HG02571 (cell line): ENCODE data around the gene ACOT8.
"Not testable (repeated sequence)": the region's sequence is repeated elsewhere in the genome, so short reads cannot be mapped to it uniquely, and the experiment has no call there.

Source experiments
- ATAC-seq: cut with Tn5 transposase; IDR thresholded peaks from one replicate; pipeline ENCODE4 v1.9.1; 2021; ENCODE audit warnings: mild to moderate bottlenecking, moderate library complexity; ENCODE audit not compliant: unreplicated experiment

Gene ACOT8

GRCh38 chr20:45832619-45833018 is 24.6 kb downstream of the ACOT8 start:
- ATAC-seq = no peak

DNA sequence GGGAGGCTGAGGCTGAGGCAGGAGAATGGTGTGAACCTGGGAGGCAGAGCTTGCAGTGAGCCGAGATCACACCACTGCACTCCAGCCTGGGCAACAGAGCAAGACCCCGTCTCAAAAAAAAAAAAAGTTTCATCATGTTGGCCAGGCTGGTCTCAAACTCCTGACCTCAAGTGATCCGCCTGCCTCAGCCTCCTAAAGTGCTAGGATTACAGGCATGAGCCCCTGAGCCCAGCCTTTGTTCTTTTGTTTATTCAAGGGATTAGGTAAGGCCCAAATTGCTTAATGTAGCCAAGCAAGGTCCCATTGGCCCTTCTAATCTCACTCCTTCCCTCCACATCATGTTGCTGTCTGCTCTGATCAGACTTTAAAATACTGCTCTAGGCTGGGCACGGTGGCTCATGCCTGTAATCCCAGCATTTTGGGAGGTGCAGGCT is 27.5 kb downstream of the ACOT8 start:
- not testable (repeated sequence) for ATAC-seq

DNA sequence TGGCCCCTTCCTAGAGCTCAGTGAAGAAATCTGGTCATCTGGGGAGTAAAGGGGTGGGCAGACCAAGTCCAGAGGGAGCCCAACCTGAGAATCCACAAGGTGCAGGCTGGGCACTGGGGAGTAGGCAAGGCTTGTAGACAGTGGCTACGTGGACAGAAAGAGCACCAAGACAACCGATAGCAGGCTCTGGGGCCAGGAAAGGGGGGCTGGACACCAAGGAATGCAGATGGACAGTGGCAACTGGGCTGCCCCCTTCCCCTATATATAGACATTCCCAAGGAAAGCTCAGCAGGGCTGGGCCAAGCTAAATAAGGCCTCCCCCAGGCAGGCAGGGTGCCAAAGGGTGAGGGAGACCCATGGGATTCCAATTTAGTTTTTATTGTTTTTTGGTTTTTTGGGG is 28.6 kb downstream of the ACOT8 start:
- ATAC-seq = no peak

DNA sequence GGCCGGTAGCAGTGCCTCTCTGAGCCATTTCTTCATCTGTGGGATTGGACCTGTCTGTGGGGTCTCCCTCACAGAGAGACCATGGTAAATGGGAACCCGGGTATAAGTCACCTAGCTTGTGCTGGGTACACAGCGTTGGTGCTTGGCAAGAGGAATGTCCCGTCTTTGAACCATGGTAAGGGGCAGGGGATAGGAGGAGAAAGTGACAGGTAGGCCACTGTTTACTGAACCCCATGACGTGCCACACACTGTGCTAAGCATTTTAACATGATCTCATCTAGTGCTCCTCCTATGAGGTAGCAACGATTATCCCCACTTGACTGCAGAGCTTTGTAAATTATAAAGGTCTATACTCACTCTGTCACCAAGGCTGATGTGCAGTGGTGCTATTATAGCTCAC is 29.5 kb downstream of the ACOT8 start:
- ATAC-seq = no peak

DNA sequence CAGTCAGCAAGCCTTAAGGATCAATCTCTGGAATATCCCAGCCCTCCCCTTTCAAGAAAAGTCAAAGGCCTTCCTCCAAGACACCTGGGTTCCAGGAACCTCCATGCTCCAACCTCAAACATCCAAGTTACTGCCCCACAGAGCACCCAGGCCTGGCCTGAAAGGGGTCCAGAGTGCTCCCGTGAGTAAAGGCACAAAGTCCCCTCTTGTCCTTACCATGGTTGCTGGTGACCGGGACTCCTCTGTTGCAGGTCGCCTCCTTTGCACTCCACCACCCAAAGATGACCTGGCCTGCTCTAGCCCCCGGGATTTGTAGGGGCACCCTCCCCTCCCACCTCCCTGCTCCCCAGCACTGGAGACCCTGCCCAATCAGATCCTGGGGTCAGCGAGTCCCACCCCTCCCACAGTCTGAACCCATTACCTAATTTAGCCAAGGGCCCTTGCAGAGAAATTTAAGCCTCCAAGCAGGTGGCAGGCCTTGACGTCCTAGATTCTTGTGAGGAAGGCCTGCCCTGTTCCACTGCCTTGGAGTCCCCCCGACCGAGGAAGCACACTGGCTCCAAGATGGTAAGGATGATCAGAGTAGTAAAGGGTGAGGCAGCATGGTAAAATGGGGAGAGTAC is 30.1 kb downstream of the ACOT8 start, which contains the start of gene TNNC2:
TNNC2 (minus strand) TSS at position 283 of the 623 bp plus-strand sequence; CDS start at position 219, 64 bp downstream.
- no peak for ATAC-seq

DNA sequence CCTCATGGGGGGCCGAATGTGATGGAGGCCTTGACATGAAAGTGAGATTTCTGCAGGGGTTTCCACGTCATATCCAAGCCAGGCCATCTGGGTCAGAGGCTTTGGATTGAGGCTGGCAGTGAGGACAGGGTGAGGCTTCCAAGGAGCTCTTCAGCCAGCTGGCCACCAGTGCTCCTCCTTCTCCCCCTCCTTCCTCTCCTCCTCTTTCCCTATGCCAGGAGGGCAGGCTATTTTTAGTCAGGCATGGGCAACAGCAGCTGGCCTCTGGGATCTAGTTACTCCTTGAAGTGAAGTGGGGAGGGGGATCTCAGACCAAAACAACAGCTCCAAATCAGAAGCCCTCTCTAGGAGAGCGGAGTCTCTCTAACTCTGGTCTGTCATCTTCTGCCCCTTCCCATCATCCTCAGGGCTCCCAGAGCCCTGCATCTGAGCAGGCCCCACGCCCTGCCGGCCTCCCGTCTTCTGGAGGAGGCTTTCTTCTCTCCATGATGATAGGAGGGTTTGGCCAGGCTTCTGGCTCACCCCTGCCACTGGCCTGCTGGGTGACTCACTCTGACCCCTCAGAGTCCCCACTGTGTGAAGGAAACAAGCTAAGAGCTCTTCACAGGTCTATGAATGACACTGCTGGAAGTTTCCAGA is 30.7 kb downstream of the ACOT8 start:
- no peak for ATAC-seq

GRCh38 chr20:45823949-45824835 is 33.0 kb downstream of the ACOT8 start:
- ATAC-seq = no peak

- no peak for ATAC-seq
These were observed 34.3 kb downstream of the ACOT8 start for GRCh38 chr20:45822857-45823256.

DNA sequence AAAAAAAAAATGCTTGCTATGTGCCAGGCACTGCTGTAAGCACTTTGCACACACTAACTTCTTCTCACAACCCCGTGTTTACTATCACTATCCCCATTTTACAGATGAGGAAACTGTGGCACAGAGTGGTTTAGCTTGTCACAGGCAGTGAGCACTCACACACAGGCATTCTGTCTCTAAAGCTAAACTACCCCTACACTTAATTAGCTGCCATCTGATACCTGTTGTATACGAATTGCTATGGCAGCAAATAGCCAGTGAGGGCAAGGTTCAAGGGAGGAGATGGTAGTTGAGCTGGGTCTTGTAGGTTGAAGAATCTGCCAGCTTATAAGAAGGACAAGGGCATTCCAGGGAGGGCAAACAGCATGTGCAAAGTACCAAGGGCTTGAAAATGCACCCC is 35.2 kb downstream of the ACOT8 start:
- ATAC-seq = no peak

- no peak for ATAC-seq
These were observed 37.7 kb downstream of the ACOT8 start for GRCh38 chr20:45819466-45819865.

DNA sequence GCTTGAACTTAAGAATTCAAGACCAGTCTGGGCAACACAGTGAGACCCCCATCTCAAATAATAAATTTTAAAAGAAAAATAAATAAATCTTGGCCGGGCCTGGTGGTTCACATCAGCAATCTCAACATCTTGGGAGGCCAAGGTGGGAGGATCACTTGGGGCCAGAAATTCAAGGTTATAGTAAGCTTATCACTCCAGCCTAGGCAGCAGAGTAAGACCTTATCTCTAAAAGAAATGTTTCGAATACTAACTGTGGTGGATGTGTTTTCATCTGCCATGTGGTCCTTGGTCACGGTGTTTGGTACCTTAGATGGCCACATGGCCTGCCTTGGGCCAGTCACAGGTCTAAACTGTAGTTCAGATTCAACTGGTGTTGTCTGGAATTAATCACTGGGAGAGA is 39.0 kb downstream of the ACOT8 start:
- no peak for ATAC-seq

DNA sequence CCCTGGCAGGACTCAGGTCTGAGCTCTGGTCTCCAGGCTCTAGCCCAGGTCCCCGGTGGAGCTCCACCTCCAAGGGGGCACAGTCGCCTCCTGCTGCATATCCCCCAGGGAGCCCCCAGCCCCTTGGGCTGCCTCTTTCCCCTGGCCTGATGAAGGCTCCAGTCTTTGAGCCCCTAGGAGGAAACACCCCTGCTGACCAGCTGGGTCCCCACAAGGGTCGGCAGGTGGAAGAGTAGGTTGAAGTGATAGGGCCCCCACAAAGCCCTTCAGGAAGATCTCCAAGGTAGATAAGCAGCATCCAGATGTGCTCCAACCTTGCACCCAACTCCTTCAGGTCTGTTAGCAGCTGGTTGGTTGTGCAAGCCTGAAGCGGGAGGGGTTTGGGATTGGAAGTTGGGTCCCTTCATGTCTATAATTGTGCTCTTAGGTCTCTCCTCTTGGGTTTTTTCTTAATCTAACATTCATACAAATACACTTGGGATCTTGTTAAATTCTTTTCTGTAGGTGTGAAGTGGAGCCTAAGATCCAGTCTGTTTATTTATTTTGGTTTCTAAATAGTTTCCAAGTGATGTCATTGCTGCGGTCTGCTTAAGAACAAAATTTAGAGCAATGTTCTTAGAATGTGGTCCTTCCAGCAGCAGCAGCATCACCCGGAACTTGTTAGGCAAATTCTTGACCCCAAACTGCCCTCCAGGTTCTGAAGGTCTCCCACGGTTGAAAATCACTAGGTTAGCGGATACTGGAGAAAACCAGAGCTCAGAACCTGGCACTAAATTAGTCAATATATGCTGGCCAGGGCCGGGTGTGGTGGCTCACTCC is 39.6 kb downstream of the ACOT8 start:
- ATAC-seq = no peak

DNA sequence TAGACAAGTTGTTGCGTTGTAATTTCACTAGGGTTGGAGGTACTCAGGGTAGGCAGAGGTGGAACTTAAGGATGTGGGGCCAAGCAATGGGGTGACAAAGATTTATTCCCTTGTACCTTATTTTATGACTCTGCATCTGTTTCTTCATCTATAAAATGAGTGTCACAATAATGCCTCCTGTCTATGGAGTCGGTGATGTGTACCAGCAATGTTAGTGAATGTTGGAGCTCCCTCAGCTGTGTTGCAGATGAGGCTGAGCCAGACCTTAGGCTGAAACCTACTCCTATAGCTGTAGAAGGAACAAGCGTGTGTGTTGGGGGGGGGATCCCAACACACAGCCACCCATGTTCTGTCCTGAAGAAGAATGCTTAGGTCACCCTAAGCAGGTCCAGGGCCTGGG is 40.2 kb downstream of the ACOT8 start:
- ATAC-seq = no peak

DNA sequence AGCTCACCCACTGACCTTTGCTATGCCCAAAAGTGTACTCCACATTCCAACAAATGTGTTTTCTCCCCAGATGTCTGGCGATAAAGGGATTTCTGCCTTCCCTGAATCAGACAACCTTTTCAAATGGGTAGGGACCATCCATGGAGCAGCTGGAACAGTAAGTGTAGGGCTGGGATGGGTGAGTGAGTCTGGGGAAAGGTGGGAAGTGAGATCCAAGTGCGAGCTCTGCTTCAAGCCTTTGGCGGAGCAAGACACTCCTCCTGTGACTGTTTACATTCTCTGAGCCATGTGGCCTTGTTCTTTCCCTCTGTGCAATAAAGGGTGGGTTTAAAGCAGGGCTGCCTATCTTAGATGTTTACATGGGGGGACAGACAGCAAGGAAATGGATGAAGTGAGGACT is 42.9 kb downstream of the ACOT8 start:
- no peak for ATAC-seq

GRCh38 chr20:45813489-45813888 is 43.7 kb downstream of the ACOT8 start:
- no peak for ATAC-seq

DNA sequence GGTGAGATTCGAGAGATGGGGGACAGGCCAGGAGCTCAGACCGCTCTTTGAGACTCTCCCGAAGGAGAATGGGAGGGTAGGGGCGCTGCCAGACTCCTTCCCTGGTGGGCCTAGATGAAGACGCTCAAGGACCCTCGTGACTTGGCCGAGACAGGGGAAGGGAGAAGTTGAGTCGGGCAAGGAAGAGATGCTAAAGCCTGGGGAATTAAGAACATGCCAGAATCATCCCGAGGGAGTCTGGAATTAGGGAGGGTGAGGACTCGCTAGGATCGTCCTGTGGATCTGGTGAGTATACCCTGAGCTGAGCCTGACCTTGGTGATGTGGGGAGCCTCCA is 44.2 kb downstream of the ACOT8 start:
- no peak for ATAC-seq

DNA sequence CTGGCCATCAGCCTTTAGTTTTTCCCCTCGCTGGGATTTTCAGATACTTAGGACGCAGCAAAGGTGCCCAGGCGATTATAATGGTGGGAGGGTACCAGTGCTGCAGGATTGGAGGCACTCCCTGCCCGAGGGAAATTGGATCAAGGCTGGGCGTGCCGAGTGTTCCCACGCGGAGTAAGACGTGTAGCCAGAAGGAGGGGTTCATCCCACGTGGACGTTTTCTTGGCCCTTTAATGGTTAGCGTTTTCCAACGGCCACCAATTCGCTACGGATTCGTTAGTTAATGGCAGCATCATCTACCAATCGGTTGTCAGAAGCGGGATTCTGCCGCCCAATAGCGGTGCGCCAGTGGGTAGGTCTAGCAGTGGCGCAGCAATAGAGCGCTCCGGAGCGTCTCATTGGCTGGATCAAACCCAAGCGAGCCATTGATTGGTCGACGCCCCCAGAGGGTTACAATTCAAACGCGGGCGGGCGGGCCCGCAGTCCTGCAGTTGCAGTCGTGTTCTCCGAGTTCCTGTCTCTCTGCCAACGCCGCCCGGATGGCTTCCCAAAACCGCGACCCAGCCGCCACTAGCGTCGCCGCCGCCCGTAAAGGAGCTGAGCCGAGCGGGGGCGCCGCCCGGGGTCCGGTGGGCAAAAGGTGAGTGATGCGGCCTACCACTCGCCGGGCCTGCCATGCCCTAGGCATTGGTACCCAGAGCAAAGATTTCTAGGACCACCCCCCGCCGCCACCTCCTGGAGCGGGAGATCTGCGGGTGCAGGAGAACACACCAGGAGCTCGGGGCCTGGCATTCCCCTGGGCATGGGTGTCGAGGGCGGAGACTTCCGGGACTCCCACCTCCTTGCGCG is 44.8 kb downstream of the ACOT8 start, which contains the start of gene UBE2C:
UBE2C (plus strand) TSS at position 488 of the 849 bp plus-strand sequence; CDS start at position 540, 52 bp downstream.
- peak; percentile 96 for ATAC-seq

DNA sequence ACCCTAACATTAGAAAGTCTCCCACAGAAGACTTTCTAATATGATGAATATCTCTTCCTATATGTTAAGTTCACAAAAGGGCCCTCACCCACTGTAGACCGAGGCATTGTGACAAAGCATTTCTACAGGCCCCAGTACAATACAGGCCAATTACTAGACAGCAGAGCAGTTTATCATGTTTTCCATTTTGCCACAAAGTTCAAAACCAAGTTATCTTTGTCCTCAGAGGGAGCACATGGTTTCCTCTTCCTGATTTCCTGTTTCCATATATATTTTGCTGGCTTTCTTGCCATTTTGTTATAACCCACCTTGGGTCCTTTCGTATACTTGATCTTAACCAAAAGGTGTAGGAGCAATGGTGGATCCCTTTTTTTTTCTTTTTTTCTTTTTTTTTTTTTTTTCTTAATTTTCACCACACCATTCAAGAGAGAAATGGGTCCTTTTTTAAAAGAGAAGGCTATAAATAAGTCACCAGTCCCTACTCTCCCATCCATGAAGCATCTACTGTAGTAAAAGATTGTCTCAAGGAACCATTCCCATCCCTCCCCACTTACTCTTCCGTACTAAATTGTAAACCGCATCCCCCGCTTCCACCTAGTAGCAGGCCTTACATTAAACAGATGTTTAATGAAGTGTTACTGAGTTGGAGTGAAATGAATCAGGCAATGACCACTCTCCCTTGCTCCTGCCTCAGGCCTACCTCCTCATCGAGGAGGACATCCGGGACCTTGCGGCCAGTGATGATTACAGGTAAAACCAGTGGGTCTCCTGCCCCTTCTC is 46.8 kb downstream of the ACOT8 start:
- no peak for ATAC-seq

- ATAC-seq = no peak
These were observed 55.3 kb downstream of the ACOT8 start for GRCh38 chr20:45801851-45802250.
